Stimulated activated CD8-positive, alpha-beta memory T cell treated with anti-CD3 and anti-CD28 coated beads, Interleukin-15, amount 100 ng/mL, for 48 hours (primary cell): ENCODE data around the gene FOXO1.

Experiments used
- DNase-seq, 2 donors: peaks; one replicate each; pipeline ENCODE4 v3.0.0-alpha.2; 2020; ENCODE audit warnings: low read depth in 2 of 2

FOXO1 gene

DNA sequence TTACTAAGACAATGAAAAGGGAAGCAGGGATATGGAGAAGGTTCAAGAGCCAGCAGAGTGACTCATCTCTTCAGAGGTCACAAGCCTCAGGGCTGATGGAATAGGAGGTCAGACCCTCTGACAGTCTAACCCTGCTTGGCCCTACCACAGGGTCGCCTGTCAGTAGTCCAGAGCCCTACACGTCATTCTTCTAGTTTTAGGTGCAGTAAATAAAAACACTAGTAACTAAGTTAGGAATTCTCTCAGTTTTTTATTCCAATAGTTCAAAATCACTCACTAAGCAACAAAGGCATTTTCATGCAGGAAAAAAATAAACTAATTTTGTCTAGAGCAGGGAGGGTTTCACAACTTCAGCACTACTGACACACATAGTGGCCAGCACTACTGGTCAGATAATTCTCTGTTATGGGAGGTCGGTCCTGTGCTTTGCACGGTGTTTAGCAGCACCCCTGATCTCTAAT, 27.2 kb downstream of the FOXO1 start:
- no peak for DNase-seq

GRCh38 chr13:40637643-40638042, 28.8 kb downstream of the FOXO1 start:
- no peak for DNase-seq

- DNase-seq: no peak
These were observed 31.0 kb downstream of the FOXO1 start for GRCh38 chr13:40635315-40635995.

GRCh38 chr13:40632915-40633314, 33.5 kb downstream of the FOXO1 start:
- no peak for DNase-seq

DNA sequence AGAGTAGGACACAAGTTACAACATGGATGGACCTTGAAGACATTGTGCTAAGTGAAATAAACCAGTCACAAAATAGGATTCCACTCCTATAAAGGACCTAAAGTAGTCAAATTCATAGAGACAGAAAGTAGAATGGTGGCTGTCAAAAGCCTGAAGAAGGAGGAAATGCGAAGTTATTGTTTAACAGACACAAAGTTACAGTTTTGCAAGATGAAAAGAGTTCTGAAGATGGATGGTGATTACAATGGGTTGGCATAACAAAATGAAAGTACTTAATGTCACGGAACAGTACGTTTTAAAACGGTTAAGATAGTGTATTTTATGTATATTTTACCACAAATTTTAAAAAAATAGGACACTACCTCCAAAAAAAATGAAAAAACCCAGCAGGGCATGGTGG, 34.8 kb downstream of the FOXO1 start:
- DNase-seq: no peak

GRCh38 chr13:40629678-40630384, 36.6 kb downstream of the FOXO1 start:
- DNase-seq: no peak

DNA sequence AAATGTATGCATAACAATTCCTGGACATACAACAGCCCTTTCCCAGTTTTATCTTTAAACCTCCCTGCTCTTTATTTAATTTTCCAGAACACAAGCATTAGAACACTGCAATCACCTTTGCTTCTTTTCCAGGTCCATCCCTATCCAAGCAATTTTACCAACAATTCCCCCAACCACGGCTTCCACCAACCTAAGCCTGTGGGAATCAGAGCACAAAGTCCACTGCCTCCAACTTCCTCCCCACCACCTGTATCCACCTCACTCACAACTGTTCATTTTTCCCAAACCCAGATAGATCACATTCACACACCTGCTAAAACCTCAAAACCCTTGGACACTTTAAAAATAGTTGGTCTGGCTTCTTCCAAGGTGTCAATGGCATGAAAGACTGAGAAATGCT, 39.5 kb downstream of the FOXO1 start:
- DNase-seq: no peak

DNA sequence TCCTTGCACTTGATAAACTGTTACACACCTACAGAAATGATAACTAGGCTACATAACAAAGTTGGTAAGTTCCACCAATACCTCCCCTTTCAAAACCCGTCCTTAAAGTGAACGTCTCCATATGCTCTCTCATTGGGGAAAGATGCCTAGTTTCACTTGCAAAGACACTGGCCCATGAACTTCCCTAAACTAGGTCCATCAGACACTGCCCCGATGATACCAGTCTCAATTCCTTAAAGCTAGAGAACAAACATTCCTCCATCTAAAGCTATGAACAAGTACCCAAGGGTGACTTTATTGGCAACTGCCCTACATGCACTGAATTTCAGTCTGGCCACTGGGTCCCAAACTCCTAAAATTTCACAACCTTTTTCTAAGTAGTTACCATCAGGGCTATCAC, 39.9 kb downstream of the FOXO1 start:
- no peak for DNase-seq

GRCh38 chr13:40624986-40625385, 41.5 kb downstream of the FOXO1 start:
- DNase-seq: no peak

DNA sequence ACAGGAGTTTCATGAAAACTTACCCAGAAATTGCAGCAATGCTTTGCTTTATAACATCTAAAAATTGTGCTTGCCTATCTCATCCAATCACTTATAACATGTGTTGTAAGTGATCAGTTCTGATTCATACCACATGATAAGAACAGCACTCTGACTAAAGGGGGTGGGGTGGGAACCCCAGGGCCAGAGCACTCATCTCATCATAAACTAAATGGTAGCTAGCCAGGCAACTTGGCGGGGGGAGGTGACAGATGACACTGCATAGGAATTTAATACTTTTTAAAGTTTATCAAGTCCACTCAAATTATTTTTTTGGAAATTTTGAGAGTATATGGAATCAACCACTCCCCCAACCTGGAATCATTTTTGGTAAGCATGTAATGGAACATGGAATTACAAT, 42.1 kb downstream of the FOXO1 start:
- peak in 1 of 2 donors; percentile 54 for DNase-seq

- no peak for DNase-seq
These were observed 43.7 kb downstream of the FOXO1 start for GRCh38 chr13:40622761-40623160.

GRCh38 chr13:40622246-40622645, 44.2 kb downstream of the FOXO1 start:
- no peak for DNase-seq

DNA sequence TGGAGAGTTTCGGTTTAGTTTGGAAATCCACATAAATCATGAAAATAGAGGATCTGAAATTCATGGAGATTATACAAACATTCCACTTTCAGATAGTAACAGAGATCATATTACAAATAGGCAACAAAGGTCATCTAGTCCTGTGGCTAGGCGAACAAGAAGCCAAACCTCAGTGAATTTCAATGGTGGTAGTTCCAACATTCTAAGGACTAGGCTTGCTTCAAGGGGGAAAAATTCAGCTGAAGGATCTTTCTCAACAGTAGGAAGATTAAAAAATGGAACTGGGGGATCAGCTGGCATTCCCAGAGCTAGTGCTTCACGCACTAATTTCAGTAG, 47.0 kb downstream of the FOXO1 start:
- DNase-seq: no peak

DNA sequence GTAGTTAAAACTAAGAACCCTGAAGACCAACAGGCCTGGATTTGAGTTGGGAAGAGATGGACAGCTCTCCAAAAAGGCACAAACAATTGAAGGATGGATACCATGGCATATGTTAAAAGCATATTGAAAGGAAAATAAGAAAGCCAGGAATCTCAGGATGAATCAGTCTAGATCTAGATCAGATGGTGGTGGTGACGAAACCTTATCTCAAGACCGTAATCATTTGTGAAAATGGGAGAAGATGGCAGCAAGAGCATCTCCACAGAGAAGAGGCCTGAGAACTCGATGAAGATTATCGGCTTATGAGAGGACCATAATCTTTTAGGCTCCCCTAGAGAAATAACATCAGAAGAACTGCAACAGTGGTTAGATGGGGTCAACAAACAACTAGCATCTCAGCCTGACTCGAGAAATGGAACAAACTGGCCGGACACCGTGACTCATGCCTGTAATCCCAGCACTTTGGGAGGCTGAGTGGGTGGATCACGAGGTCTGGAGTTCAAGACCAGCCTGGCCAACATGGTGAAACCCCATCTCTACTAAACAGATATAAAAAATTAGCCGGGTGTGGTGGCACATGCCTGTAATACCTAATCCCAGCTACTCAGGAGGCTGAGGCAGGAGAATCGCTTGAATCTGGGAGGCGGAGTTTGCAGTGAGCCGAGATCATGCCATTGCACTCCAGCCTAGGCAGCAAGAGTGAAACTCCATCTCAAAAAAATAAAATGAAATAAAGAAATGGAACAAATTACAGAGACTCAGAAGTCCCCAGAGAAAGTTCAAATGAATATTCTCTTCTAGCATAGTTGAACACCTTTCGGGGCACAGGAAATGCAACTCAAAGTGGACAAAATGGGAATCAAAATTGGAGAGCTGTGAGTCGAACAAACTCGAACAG, 47.6 kb downstream of the FOXO1 start:
- no peak for DNase-seq

GRCh38 chr13:40617801-40618356, 48.6 kb downstream of the FOXO1 start:
- DNase-seq: no peak

DNA sequence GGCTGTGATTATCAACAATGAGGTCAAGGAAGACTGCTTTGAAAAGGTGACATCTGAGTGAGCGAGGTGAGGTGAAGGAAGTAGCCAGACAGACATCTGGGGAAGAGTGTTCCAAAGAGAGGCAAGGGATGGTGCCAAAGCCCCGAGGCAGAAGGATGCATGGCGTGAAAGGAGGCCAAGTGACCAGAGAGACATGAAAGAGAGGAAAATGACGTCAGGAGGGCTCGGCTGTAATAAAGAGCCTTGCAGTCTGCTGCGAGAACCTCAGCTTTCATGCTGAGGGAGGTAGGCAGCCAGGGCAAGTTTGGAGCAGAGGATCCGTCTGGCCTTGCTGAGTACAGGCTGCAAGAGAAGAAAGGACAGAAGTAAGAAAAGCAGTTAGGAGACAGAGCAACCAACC, 50.8 kb downstream of the FOXO1 start:
- no peak for DNase-seq

DNA sequence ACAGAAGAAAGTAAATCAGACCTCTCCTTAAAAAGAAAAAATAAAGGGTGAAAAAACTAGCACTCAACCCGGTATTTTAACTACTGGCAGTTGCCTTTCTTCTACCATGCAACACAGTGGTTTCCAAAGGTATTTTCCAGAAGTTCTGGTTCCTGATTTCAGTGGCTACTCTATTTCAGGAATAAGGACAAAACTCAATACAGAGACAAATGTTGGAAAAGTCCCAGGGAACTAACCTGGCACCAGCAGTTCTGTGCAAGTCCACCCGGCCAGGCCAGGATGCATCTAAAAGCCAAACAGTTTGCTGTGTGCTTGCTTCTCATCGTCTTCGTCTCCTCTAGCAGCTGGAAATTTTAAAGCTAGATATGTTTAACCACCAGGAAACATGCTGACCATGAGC, 52.5 kb downstream of the FOXO1 start:
- DNase-seq: no peak

GRCh38 chr13:40613192-40613818, 53.1 kb downstream of the FOXO1 start:
- DNase-seq: peak; percentile 37 to 41

DNA sequence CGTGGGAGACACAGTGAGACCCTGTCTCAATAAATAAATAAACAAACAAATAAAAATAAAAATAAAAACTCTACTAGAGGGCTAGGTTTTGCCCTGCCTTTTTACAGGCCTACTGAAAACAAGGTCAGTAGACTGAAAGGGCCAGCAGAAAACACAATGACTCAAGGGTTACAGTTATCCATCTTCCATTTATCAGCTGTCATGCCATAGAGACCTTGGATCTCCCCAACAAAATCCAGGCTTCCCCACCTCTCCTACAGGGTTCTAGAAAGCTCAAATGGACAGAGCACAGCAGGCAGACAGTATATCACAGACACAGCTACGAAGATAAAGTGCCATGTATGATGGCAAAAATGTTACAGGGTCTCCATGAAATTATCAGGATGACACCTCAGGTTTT, 54.4 kb downstream of the FOXO1 start:
- no peak for DNase-seq

- no peak for DNase-seq
These were observed 54.8 kb downstream of the FOXO1 start for GRCh38 chr13:40611635-40612034.

DNA sequence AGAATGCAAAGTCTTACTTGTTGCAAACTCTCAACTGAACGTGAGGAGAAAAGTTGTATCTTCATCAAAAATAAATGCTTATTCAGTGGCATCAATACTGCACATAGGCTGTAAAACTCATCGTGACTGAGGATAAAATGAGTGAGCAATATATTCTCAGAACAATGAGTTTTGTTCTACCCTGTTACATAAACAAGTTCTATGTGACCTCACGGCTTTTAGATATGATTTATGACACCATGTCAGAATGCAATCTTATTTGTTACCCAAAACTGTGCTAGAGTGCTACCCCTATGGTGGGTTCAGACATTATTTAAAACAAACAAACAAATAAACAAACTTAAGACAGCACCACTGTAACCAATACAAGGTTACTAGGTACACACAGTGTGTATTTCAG, 55.4 kb downstream of the FOXO1 start:
- no peak for DNase-seq
